Smooth muscle cell (in vitro differentiated cells): Measurements from ENCODE around the gene SIAH1. TPM values are rescaled to one million over a fixed set of nuclear protein-coding genes. Genes with fewer than 3 reads are reported as not detected.
"Not testable (repeated sequence)": the region's sequence is repeated elsewhere in the genome, so short reads cannot be mapped to it uniquely, and the experiment has no call there.

Experiments
- DNase-seq: peaks from one replicate; lab custom pipeline; 2025; ENCODE audit not compliant: unreplicated experiment; lab: John Stamatoyannopoulos, UW
- H2AFZ ChIP-seq: fragments of 200-600 bp; sonication (generic); 2 replicates; pipeline ENCODE4 v1.6.0; 2016; ENCODE audit warnings: antibody characterized with exemption, low read depth, mild to moderate bottlenecking
- H3F3A ChIP-seq: fragments of 200-600 bp; sonication (generic); 2 replicates; pipeline ENCODE4 v1.6.0; 2017; ENCODE audit warnings: antibody characterized with exemption, low read depth
- H3K27ac ChIP-seq: fragments of 200-600 bp; sonication (generic); 2 replicates; pipeline ENCODE4 v1.5.1; 2016; ENCODE audit warnings: low read depth, mild to moderate bottlenecking
- H3K27me3 ChIP-seq: fragments of 200-600 bp; sonication (generic); 2 replicates; pipeline ENCODE4 v1.6.1; 2016; ENCODE audit warnings: low read depth, mild to moderate bottlenecking
- H3K36me3 ChIP-seq: fragments of 200-600 bp; sonication (generic); 2 replicates; pipeline ENCODE4 v1.5.1; 2016; ENCODE audit warnings: low read depth
- H3K4me1 ChIP-seq: fragments of 200-600 bp; sonication (generic); 2 replicates; pipeline ENCODE4 v1.5.1; 2016; ENCODE audit warnings: low read depth
- H3K4me2 ChIP-seq: fragments of 200-600 bp; sonication (generic); 2 replicates; pipeline ENCODE4 v1.6.0; 2016; ENCODE audit warnings: mild to moderate bottlenecking
- H3K4me3 ChIP-seq: fragments of 200-600 bp; sonication (generic); 2 replicates; pipeline ENCODE4 v1.5.1; 2016; ENCODE audit warnings: mild to moderate bottlenecking
- H3K79me2 ChIP-seq: fragments of 200-600 bp; sonication (generic); 2 replicates; pipeline ENCODE4 v1.6.0; 2016; ENCODE audit warnings: low read depth, mild to moderate bottlenecking
- H3K9ac ChIP-seq: fragments of 200-600 bp; sonication (generic); 2 replicates; pipeline ENCODE4 v1.6.0; 2016; ENCODE audit warnings: low read depth
- H3K9me3 ChIP-seq: fragments of 200-600 bp; sonication (generic); replicated peaks from 2 replicates; pipeline ENCODE4 v1.5.1; 2016; ENCODE audit warnings: low read depth
- H4K20me1 ChIP-seq: fragments of 200-600 bp; sonication (generic); 2 replicates; pipeline ENCODE4 v1.6.0; 2016; ENCODE audit warnings: low read depth
- CTCF ChIP-seq: fragments of 200-600 bp; sonication (generic); IDR thresholded peaks from 2 replicates; pipeline ENCODE4 v1.5.1; 2017; ENCODE audit warnings: borderline replicate concordance, mild to moderate bottlenecking, antibody characterized with exemption; ENCODE audit not compliant: insufficient read depth, poor library complexity, severe bottlenecking
- WGBS: methylation state at CpG from one replicate; pipeline ENCODE4 v1.1.7; 2016; ENCODE audit warnings: low lambda C conversion rate; 5-methylcytosine and 5-hydroxymethylcytosine counted together
- polyA plus RNA-seq: library from polyadenylated mRNA; unstranded; fragments of >200 nt; fragmentation: Nextera tagmentation; extraction: Ambion mirVana; gene quantifications from 2 replicates; pipeline ENCODE4 v1.2.1, GENCODE V29; 2016
- total RNA-seq: library from RNA; depleted of rRNA; stranded (reverse); fragments of >200 nt; gene quantifications from 2 replicates; pipeline ENCODE4 v1.2.3, GENCODE V29; 2014

The SIAH1 gene
- total and polyA plus RNA-seq, 2 experiments from 2014 or later = 24.5 to 34.0 TPM

- no peak for TF ChIP-seq CTCF
- no peaks in the 10 kb centered on the region for H4K20me1 ChIP-seq
- WGBS = 100% methylated on average over 1 of the region's 1 CpG
- no peaks in the 10 kb centered on the region for H3K36me3 ChIP-seq
- H3K4me3 ChIP-seq = no peak overlapping the region
- H3K4me1 ChIP-seq = no peaks in the 10 kb centered on the region
- no peaks in the 10 kb centered on the region for H3K79me2 ChIP-seq
- H3K9me3 ChIP-seq = no peaks in the 10 kb centered on the region
- H3K9ac ChIP-seq = no peak overlapping the region
- H2AFZ ChIP-seq = no peak overlapping the region
- no peak for DNase-seq
- no peaks in the 10 kb centered on the region for H3F3A ChIP-seq
- no peak overlapping the region for H3K27ac ChIP-seq
- H3K27me3 ChIP-seq = no peaks in the 10 kb centered on the region
- H3K4me2 ChIP-seq = no peak overlapping the region
Observed at GRCh38 chr16:48405153-48405552, 19.9 kb upstream of the SIAH1 start.

- H3K9ac ChIP-seq, H3K27ac ChIP-seq, H3K4me3 ChIP-seq, H3K9me3 ChIP-seq, H3K4me1 ChIP-seq, H3K36me3 ChIP-seq, H3K27me3 ChIP-seq, H4K20me1 ChIP-seq, H3F3A ChIP-seq, H3K79me2 ChIP-seq, H2AFZ ChIP-seq, H3K4me2 ChIP-seq, DNase-seq: not testable (repeated sequence)
- WGBS = 94% methylated on average over 8 of the region's 8 CpGs
Observed at GRCh38 chr16:48402547-48402946, 17.3 kb upstream of the SIAH1 start.

- WGBS = 97% methylated on average over 3 of the region's 3 CpGs
- no peaks in the 10 kb centered on the region for H3K4me1 ChIP-seq
- no peak overlapping the region for H3K27ac ChIP-seq
- TF ChIP-seq CTCF = no peak
- no peaks in the 10 kb centered on the region for H3F3A ChIP-seq
- H3K4me3 ChIP-seq = no peak overlapping the region
- H3K9ac ChIP-seq = no peak overlapping the region
- no peaks in the 10 kb centered on the region for H3K79me2 ChIP-seq
- no peaks in the 10 kb centered on the region for H4K20me1 ChIP-seq
- no peak overlapping the region for H3K4me2 ChIP-seq
- H2AFZ ChIP-seq = no peak overlapping the region
- no peaks in the 10 kb centered on the region for H3K27me3 ChIP-seq
- no peak for DNase-seq
- H3K9me3 ChIP-seq = no peaks in the 10 kb centered on the region
- H3K36me3 ChIP-seq = no peaks in the 10 kb centered on the region
Observed at GRCh38 chr16:48395375-48395774, 10.2 kb upstream of the SIAH1 start.

GRCh38 chr16:48394355-48394703, 9.1 kb upstream of the SIAH1 start:
- no peak for DNase-seq
- Histone ChIP-seq H3K4me1 (no peaks in the 10 kb centered on the region), H4K20me1 (no peaks in the 10 kb centered on the region), H3K4me2 (no peak overlapping the region), H3K4me3 (no peak overlapping the region), H3F3A (no peaks in the 10 kb centered on the region), H3K27ac (peak overlapping the region; percentile 45), H2AFZ (peak overlapping the region; percentile 69), H3K27me3 (no peaks in the 10 kb centered on the region), H3K79me2 (no peaks in the 10 kb centered on the region), H3K9ac (no peak overlapping the region), H3K9me3 (no peaks in the 10 kb centered on the region), H3K36me3 (no peaks in the 10 kb centered on the region)
- TF ChIP-seq CTCF = no peak
- 80% methylated on average over 6 of the region's 6 CpGs for WGBS
